ENCODE data around the gene SH3PXD2A. TPM values are rescaled to one million over a fixed set of nuclear protein-coding genes. Genes with fewer than 3 reads are reported as not detected.

The SH3PXD2A gene
- total and polyA plus RNA-seq, 7 donors, result 19.0 to 58.2 (median 24.5) TPM

DNA sequence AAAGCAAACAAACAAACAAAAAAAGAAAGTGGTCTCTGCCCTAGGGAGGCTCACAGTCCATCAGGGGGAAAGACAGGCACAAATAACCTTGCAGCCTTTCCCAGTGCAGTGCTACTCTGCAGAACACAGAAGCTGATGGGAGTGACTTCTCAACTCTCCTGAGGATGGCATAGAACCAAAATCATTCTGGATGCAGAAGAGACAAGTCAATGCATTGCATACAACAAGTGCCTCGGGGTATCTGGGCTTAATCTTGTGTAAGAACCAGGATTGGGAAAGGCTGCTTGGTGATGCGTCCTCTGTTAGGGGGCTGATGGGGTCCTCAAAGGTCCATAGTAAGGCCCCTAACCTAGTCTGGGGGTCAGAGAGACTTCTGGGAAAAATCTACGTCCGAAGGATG is 293.0 kb downstream of the SH3PXD2A start:
- 78 to 83% methylated on average over 4 of the region's 4 CpGs for WGBS, 2 donors
- DNase-seq, result no peak
- TF ChIP-seq POLR2AphosphoS5 (IDR thresholded peaks at IDR 0.05) (no peak), EP300 (IDR thresholded peaks at IDR 0.05) (no peak), POLR2A (IDR thresholded peaks at IDR 0.05) (no peak), CTCF (IDR thresholded peaks at IDR 0.05) (no peak)
- Histone ChIP-seq H3K9me3 (no peaks in the 10 kb centered on the region), H3K27me3 (peaks cover 0 to 4% (median 0%) of the 10 kb centered on the region in 3 donors), H3K4me1 (peaks cover 0 to 13% (median 7%) of the 10 kb centered on the region in 4 donors), H3K36me3 (no peaks in the 10 kb centered on the region), H3K27ac (no peak overlapping the region), H3K4me3 (no peak overlapping the region)
- intact Hi-C loops (cut with DNase I), result no loop called here

DNA sequence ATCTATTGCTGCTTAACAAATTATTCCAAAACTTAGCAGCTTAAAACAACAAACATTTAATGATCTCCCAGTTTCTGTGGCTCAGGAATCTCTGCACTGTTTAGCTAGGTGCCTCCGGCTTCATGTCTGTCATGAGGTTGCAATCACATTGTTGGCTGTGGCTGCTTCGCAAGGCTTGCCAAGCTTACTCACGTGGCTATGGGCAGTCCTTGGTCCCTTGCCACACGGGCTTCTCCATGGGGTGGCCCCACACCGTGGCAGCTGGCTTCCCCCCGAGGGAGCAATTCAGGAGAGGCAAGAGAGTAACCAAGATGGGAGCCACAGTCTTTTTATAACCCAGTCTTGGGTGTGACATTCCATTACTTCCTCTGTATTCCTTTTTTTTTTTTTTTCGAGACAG is 294.5 kb downstream of the SH3PXD2A start:
- H3K27me3 ChIP-seq, result peaks cover 0 to 4% (median 2%) of the 10 kb centered on the region in 3 donors
- H3K36me3 ChIP-seq, result no peaks in the 10 kb centered on the region
- no peak for DNase-seq
- no peaks in the 10 kb centered on the region for H3K9me3 ChIP-seq
- H3K27ac ChIP-seq, result no peak overlapping the region
- TF ChIP-seq EP300 (IDR thresholded peaks at IDR 0.05), result no peak
- no peak for TF ChIP-seq POLR2A (IDR thresholded peaks at IDR 0.05)
- TF ChIP-seq POLR2AphosphoS5 (IDR thresholded peaks at IDR 0.05), result no peak
- no peak for TF ChIP-seq CTCF (IDR thresholded peaks at IDR 0.05)
- no peak overlapping the region for H3K4me3 ChIP-seq
- WGBS, 2 donors, result 92% methylated on average over 7 of the region's 7 CpGs
- intact Hi-C loops (cut with DNase I), result no loop called here
- H3K4me1 ChIP-seq, result peaks cover 0 to 13% (median 10%) of the 10 kb centered on the region in 4 donors

DNA sequence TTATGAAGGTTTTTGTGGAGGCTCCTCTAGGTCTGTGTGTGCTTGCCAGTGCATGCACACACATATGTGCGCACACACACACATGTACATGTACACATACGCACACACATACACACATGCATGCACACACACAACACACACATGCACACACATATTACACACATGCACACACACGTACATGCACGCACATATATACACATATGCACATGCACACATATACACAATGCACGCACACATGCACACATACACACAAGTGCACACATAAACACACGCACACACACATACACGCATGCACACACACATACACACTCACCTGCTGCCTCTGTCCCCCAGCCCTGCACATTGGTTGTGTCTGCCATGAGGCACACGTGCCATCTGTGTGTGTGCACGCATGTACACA is 295.6 kb downstream of the SH3PXD2A start:
- H3K9me3 ChIP-seq, result no peaks in the 10 kb centered on the region
- 82 to 86% methylated on average over 9 of the region's 9 CpGs for WGBS, 2 donors
- H3K36me3 ChIP-seq, result no peaks in the 10 kb centered on the region

DNA sequence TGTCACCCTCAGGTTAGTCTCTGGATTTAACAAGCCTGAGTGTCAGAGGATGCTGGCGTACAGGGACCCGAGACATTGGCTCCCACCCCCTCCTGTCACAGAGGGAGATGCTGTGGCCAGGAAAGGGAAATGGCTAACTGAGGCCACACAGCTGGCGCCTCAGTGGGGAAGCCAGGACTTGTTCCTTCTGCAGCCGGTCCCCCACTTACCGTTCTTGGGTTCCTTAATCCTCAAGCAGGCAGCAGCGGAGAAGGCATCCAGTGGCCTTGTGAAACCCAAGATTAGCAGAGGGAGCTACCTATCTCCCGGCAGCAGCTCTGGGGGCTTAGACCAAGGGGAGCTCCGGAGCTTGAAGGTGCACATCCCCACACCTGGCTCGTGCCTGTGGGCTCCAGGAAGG is 296.5 kb downstream of the SH3PXD2A start:
- Histone ChIP-seq H3K4me1 (peaks cover 0 to 21% (median 19%) of the 10 kb centered on the region in 4 donors), H3K9me3 (no peaks in the 10 kb centered on the region), H3K27ac (no peak overlapping the region), H3K27me3 (peaks cover 0 to 4% (median 2%) of the 10 kb centered on the region in 3 donors), H3K4me3 (no peak overlapping the region), H3K36me3 (no peaks in the 10 kb centered on the region)
- DNase-seq, result no peak
- TF ChIP-seq CTCF (IDR thresholded peaks at IDR 0.05), result no peak
- no peak for TF ChIP-seq POLR2AphosphoS5 (IDR thresholded peaks at IDR 0.05)
- TF ChIP-seq EP300 (IDR thresholded peaks at IDR 0.05), result no peak
- TF ChIP-seq POLR2A (IDR thresholded peaks at IDR 0.05), result no peak
- intact Hi-C loops (cut with DNase I), result loop anchor here (5.0 kb wide), 1 partner anchor 67 kb away; the partner anchor contains the start of gene NEURL1
- 55 to 85% methylated on average over 9 of the region's 9 CpGs for WGBS, 2 donors

More for the DNA sequence above, 295.6 kb downstream of the SH3PXD2A start:
- Histone ChIP-seq H3K4me3 (no peak overlapping the region), H3K4me1 (peaks cover 0 to 23% (median 20%) of the 10 kb centered on the region in 4 donors), H3K27ac (no peak overlapping the region), H3K27me3 (peaks cover 0 to 4% (median 2%) of the 10 kb centered on the region in 3 donors)
- TF ChIP-seq POLR2AphosphoS5 (IDR thresholded peaks at IDR 0.05), result no peak
- DNase-seq, result no peak
- intact Hi-C loops (cut with DNase I), result loop anchor here (5.0 kb wide), 1 partner anchor 67 kb away; the partner anchor contains the start of gene NEURL1

GRCh38 chr10:103557455-103557854 is 297.9 kb downstream of the SH3PXD2A start:
- no peaks in the 10 kb centered on the region for H3K36me3 ChIP-seq
- no peak for DNase-seq
- peaks cover 0 to 4% (median 2%) of the 10 kb centered on the region in 3 donors for H3K27me3 ChIP-seq
- H3K4me1 ChIP-seq, result peaks cover 0 to 19% (median 14%) of the 10 kb centered on the region in 4 donors
- H3K27ac ChIP-seq, result no peak overlapping the region
- H3K9me3 ChIP-seq, result no peaks in the 10 kb centered on the region
- intact Hi-C loops (cut with DNase I), result loop anchor here (5.0 kb wide), 1 partner anchor 65 kb away; the partner anchor contains the start of gene NEURL1
- no peak overlapping the region for H3K4me3 ChIP-seq
- TF ChIP-seq CTCF (IDR thresholded peaks at IDR 0.05) (no peak), EP300 (IDR thresholded peaks at IDR 0.05) (no peak), POLR2AphosphoS5 (IDR thresholded peaks at IDR 0.05) (no peak), POLR2A (IDR thresholded peaks at IDR 0.05) (no peak)
- WGBS, 2 donors, result 52 to 84% methylated on average over 10 of the region's 10 CpGs

All from sigmoid colon (tissue), 7 donors.